ENCODE measurements around the gene C1QTNF2. TPM values are rescaled to one million over a fixed set of nuclear protein-coding genes. Genes with fewer than 3 reads are reported as not detected.

C1QTNF2 gene
- total RNA-seq, 1 experiment from 2014 or later = 0.20 TPM

- CTCF ChIA-PET = interaction anchor here (1.0 kb wide), 1 partner anchor 16 kb away, joined by 3 read pairs; no protein-coding TSS in a partner anchor
Measured at GRCh38 chr5:160380041-160380440, 9.6 kb upstream of the C1QTNF2 start.

DNA sequence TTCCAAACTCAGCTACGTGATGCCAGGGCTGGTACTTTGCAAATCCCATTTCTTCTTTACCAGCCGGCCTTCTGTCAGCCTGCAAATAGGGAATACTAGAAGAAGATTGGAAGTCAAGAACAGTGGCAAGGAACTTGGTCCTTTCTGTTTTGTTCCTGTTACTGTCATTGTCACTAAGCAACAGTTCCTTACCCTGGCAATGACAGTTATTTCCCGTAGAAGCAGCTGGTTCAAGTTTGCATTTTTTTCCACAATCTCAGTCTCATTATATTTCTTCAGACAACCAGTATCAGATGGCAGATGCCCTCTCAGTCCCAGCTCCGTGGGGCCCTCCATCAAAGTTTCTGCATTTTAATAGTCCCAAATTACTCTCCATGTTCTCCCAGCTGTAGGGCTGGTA lies 9.1 kb upstream of the C1QTNF2 start:
- H3F3A ChIP-seq (ENCODE audit: insufficient read depth, low read depth) = no peaks in the 10 kb centered on the region
- H3K4me2 ChIP-seq = no peak overlapping the region
- no peaks in the 10 kb centered on the region for H3K79me2 ChIP-seq (ENCODE audit: low read depth)
- no peaks in the 10 kb centered on the region for H3K9me3 ChIP-seq (ENCODE audit: insufficient read depth, low read depth)
- intact Hi-C loops (cut with micrococcal nuclease; ENCODE audit: unreplicated experiment) = no loop called here
- H3K4me3 ChIP-seq = no peak overlapping the region
- no peaks in the 10 kb centered on the region for H3K4me1 ChIP-seq (replicated peaks; ENCODE audit: insufficient read depth)
- no TSS peak for BruUV-seq (replicated peaks)
- DNase-seq = no peak
- ChIA-PET POLR2A (ENCODE audit: unreplicated experiment) (no interaction called here), CTCF (interaction anchor here (1.0 kb wide), 1 partner anchor 16 kb away, joined by 3 read pairs; no protein-coding TSS in a partner anchor)
- H3K27me3 ChIP-seq (ENCODE audit: insufficient read depth, low read depth) = peaks cover 14% of the 10 kb centered on the region; the same call in 1 of the 2 replicates
- H4K20me1 ChIP-seq (ENCODE audit: insufficient read depth) = no peaks in the 10 kb centered on the region
- H3K27ac ChIP-seq = no peak overlapping the region
- H2AFZ ChIP-seq = no peak overlapping the region
- H3K9me2 ChIP-seq (ENCODE audit: insufficient read depth) = no peaks in the 10 kb centered on the region
- no peaks in the 10 kb centered on the region for H3K36me3 ChIP-seq (ENCODE audit: low read depth)
- TF ChIP-seq EZH2 (IDR thresholded peaks at IDR 0.05; ENCODE audit: low read depth) = no peak
- TF ChIP-seq CTCF (conservative IDR thresholded peaks at IDR 0.05) = no peak

More at GRCh38 chr5:160380041-160380440, 9.6 kb upstream of the C1QTNF2 start:
- POLR2A ChIA-PET (ENCODE audit: unreplicated experiment) = no interaction called here
- Histone ChIP-seq H4K20me1 (ENCODE audit: insufficient read depth) (no peaks in the 10 kb centered on the region), H3F3A (ENCODE audit: insufficient read depth, low read depth) (no peaks in the 10 kb centered on the region), H3K9me3 (ENCODE audit: insufficient read depth, low read depth) (no peaks in the 10 kb centered on the region), H3K27me3 (ENCODE audit: insufficient read depth, low read depth) (peaks cover 10% of the 10 kb centered on the region; the same call in 1 of the 2 replicates), H3K4me1 (replicated peaks; ENCODE audit: insufficient read depth) (no peaks in the 10 kb centered on the region), H2AFZ (no peak overlapping the region), H3K4me3 (no peak overlapping the region), H3K27ac (no peak overlapping the region), H3K9me2 (ENCODE audit: insufficient read depth) (no peaks in the 10 kb centered on the region), H3K36me3 (ENCODE audit: low read depth) (no peaks in the 10 kb centered on the region), H3K79me2 (ENCODE audit: low read depth) (no peaks in the 10 kb centered on the region), H3K4me2 (no peak overlapping the region)
- no TSS peak for BruUV-seq (replicated peaks)
- no peak for TF ChIP-seq CTCF (conservative IDR thresholded peaks at IDR 0.05)
- no peak for TF ChIP-seq EZH2 (IDR thresholded peaks at IDR 0.05; ENCODE audit: low read depth)
- intact Hi-C loops (cut with micrococcal nuclease; ENCODE audit: unreplicated experiment) = no loop called here
- no peak for DNase-seq

DNA sequence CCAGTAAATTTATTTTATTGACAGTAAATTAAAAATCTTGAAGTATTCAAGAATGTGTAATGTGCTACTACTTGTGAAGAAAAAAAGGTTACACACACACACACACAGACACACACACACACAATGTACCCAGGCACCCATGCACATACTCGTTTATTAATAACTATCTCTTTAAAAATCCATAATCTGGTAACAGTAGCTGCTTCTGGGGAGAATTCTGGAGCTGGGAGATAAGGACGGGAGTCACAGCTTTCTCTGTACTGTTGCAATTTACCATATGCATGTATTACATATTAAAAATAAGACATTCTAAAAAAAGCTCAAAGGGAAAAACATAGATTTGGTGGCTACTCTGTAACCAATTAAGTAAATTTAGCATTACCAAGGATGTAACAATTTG lies 7.9 kb upstream of the C1QTNF2 start:
- TF ChIP-seq CTCF (conservative IDR thresholded peaks at IDR 0.05) (no peak), EZH2 (IDR thresholded peaks at IDR 0.05; ENCODE audit: low read depth) (no peak)
- no TSS peak for BruUV-seq (replicated peaks)
- Histone ChIP-seq H2AFZ (no peak overlapping the region), H4K20me1 (ENCODE audit: insufficient read depth) (no peaks in the 10 kb centered on the region), H3K27me3 (ENCODE audit: insufficient read depth, low read depth) (peaks cover 23% of the 10 kb centered on the region; the same call in 1 of the 2 replicates), H3K27ac (no peak overlapping the region), H3F3A (ENCODE audit: insufficient read depth, low read depth) (no peaks in the 10 kb centered on the region), H3K4me3 (no peak overlapping the region), H3K4me1 (replicated peaks; ENCODE audit: insufficient read depth) (no peaks in the 10 kb centered on the region), H3K36me3 (ENCODE audit: low read depth) (no peaks in the 10 kb centered on the region), H3K79me2 (ENCODE audit: low read depth) (no peaks in the 10 kb centered on the region), H3K4me2 (no peak overlapping the region), H3K9me3 (ENCODE audit: insufficient read depth, low read depth) (no peaks in the 10 kb centered on the region), H3K9me2 (ENCODE audit: insufficient read depth) (no peaks in the 10 kb centered on the region)
- ChIA-PET POLR2A (ENCODE audit: unreplicated experiment) (no interaction called here), CTCF (interaction anchor here (0.6 kb wide), 1 partner anchor 1105 kb away, joined by 5 read pairs; no protein-coding TSS in a partner anchor)
- intact Hi-C loops (cut with micrococcal nuclease; ENCODE audit: unreplicated experiment) = no loop called here
- no peak for DNase-seq
